GM21515 (cell line): ENCODE results near the gene GPX6.
"Not testable (repeated sequence)": the region's sequence is repeated elsewhere in the genome, so short reads cannot be mapped to it uniquely, and the experiment has no call there.

Experiments used
- ATAC-seq: cut with Tn5 transposase; IDR thresholded peaks from one replicate; pipeline ENCODE4 v1.9.1; 2021; ENCODE audit not compliant: unreplicated experiment

Gene GPX6

DNA sequence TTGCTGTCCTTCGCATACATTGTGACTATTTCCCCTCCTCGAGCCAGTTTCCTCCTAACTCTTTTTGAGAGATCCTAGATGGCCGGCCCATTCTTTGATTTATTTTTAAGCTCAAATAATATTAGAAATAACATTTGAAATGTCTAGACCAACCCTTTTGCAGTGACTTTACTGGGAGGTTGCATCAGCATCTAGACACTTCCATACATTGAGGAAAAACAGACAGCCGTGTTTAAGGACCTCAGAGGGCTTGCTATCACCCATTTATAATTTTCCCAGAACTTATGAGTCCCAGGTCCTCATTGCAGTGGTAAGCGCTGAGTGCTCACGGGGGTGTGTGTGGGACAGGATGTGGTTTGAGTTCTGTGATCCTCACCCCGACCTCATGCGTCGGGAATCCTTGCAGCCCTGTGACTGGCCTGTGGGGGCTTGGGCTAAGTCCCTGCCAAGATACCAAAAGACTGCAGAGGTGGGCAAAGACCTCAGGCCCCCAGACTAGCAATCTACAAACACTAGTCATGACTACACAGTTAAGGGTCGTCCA, 10.0 kb upstream of the GPX6 start, which contains the start of gene GPX5:
Gene GPX5 (plus strand): TSS at position 386 of the 544 bp plus-strand sequence. CDS start 133 bp downstream, at position 519.
- ATAC-seq: no peak

DNA sequence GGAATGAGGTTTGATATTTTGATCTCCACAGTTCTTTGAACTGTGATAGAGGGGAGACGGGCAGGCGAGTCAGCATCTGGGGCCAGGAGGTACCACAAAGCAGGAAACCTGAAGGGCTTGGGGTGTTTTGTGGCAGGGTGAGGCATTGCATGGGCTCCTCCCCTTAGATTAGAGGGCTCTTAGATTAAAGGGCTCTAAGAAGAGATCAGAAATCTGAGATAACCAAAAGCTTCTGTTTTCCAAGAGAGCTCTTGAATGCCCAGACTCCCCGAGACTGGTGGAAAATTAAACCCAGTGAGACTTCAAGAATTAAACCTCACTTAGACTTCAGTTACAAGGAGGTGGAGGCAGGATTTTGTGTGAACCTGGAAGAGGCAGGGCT, 7.6 kb upstream of the GPX6 start:
- ATAC-seq: no peak

DNA sequence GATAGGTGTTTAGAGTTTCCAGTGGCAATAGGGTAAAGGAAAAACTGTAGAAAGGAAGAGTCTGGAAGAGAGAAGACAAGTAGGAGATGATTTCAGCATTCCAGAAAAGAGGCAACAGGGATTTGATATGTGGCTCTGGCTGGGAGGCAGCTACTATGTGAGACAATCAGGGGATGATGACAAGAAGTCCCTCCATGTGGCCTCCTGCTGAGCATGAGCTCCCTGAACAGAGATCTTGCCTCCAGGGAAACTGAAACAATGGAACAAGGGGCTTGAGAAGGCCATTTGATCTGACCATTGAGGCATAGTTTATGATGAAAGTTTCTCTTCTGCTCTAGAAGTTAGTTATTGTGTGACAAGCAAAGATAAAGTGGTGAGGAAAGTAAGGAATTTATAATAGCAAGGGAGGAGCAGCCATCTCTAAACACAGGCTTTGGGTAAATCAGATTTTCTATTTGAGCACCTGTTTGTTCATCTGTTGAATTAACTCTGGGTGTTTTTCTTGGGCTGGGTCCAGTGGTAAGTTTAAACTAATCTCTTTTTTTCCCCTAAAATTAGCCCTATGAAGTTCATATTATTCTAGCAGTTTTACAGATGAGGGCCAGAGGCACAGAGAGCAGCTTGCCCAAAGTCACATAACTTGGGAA, 7.1 kb upstream of the GPX6 start:
- ATAC-seq: no peak

DNA sequence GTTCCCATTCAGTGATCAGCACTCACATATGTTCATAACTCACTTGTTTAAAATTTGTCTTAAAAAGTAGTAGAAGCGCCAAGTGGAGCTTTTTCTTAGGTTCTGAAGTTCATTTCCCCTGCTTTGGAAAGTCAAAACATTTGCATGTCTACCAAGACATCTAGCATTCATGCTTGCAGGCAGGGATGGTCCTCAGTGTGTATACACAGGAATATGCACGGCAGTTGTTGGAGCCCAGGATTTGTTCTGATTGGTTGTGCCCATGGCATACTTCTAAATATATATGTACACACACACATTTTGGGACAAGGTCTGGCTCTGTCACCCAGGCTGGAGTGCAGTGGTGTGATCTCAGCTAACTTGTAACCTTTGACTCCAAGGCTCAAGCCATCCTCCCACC, 2.4 kb upstream of the GPX6 start:
- ATAC-seq: no peak

DNA sequence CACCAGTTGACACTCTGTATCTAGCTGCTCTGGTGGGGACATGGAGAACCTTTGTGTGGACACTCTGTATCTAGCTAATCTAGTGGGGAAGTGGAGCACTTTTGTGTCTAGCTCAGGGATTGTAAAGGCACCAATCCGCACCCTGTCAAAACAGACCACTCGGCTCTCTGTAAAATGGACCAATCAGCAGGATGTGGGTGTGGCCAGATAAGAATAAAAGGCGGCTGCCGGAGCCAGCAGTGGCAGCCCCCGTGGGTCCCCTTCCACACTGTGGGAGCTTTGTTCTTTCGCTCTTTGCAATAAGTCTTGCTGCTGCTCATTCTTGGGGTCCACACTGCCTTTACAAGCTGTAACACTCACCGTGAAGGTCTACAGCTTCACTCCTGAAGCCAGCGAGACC, 3.2 kb downstream of the GPX6 start:
- ATAC-seq: not testable (repeated sequence)

DNA sequence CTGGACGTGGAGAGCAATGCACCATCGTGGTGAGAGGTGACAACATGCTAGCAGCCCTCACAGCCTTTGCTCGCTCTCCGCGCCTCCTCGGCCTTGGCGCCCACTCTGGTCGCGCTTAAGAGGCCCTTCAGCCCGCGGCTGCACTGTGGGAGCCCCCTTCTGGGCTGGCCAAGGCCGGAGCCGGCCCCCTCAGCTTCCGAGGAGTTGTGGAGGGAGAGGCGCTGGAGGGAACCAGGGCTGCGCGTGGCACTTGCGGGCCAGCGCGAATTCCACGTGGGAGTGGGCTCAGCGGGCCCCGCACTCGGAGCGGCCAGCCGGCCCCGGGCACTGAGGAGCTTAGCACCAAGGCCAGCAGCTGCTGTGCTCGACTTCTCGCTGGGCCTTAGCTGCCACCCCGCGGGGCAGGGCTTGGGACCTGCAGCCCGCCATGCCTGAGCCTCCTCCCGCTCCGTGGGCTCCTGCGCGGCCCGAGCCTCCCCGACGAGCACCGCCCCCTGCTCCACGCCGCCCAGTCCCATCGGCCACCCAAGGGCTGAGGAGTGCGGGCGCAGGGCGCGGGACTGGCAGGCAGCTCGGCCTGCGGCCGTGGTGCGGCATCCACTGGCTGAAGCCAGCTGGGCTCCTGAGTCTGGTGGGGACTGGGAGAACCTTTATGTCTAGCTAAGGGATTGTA, 3.8 kb downstream of the GPX6 start:
- no peak for ATAC-seq

DNA sequence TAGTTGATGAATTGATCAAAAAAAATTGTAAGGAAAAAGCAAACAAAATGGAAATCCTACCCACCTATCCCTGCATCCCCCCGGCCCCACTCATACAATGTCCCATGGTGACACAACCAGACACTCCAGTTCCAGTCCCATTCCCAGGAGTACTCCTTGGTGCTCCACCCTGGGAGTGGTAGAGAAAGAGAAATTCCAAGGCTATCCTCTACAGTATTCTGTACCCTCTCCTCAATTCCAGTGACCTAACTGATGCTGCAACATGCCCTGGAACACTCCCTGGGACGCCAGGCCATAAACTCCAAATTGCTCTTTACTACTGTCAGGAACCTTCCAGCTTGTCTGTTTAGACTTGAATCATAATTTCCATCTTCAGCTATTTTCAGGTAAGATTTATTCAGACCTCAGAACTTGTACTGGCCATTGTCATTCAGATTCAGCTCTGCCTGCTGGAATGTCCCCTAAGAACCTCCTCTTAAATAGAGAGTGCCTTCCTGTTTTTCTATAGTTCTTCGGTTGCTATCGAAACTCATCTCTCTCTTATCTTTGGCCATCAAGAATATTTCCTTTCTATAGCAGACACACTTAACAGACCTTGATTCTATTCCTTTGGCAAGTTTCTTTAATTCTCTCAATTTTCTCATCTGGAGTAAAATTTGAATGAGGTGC, 8.7 kb downstream of the GPX6 start:
- ATAC-seq: no peak

DNA sequence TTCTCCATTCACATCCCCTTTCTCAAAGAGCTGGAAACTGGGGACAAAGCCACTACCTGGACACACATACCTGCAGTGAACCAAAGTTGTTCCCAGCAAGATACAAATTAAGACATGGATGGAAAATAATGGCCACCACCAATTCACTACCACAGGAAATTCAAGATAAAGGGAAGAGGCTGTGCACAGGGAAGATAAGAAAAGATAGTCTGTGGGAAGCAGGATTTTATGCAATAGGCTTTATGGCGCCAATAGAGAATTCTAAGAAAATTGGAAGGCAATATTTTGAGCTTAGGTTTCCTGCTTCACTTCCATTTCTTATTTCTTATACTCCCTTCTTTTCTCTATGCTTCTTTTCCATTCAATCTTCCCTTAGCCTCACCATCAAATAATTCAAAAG, 9.9 kb downstream of the GPX6 start:
- no peak for ATAC-seq

DNA sequence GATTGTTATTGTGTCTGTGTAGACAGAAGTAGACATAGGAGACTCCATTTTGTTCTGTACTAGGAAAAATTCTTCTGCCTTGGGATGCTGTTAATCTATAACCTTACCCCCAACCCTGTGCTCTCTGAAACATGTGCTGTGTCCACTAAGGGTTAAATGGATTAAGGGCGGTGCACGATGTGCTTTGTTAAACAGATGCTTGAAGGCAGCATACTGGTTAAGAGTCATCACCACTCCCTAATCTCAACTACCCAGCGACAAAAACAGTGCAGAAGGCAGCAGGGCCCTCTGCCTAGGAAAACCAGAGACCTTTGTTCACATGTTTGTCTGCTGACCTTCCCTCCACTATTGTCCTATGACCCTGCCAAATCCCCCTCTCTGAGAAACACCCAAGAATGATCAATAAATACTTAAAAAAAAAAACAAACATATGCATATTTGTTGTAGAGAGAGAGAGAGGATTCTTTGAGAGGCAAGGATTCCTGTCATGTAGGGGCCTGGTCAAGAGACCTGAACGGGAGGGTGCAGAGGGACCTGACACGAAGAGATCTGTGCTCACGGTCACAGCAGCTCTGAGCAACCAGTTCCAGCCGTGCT, 12.8 kb downstream of the GPX6 start:
- not testable (repeated sequence) for ATAC-seq

DNA sequence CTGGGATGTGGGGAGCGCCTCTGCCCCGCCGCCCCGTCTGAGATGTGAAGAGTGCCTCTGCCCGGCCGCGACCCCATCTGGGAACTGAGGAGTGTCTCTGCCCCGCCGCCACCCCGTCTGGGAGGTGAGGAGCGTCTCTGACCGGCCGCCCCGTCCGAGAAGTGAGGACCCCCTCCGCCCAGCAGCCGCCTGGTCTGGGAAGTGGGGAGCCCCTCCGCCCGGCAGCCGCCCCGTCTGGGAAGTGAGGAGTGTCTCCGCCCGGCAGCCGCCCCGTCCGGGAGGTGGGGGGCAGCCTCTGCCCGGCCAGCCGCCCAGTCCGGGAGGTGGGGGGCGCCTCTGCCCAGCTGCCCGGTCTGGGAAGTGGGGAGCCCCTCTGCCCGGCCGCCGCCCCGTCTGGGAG, 13.5 kb downstream of the GPX6 start:
- ATAC-seq: not testable (repeated sequence)

DNA sequence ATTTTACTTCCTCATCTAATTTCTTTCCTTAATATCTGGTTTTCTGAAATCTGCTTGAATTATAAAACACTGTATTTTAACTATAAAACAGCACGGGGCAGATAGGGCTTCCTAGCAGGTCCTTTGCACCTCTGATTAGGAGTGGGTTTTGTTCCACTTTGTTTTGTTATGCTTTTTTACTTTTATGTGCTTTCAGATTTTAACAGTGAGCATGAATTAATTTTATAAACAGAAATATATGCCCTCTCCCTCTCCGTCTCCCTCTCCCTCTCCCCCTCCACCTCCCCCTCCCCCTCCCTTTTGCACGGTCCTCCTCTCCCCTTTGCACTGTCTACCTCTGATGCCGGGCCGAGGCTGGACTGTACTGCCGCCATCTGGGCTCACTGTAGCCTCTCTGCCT, 14.3 kb downstream of the GPX6 start:
- no peak for ATAC-seq

DNA sequence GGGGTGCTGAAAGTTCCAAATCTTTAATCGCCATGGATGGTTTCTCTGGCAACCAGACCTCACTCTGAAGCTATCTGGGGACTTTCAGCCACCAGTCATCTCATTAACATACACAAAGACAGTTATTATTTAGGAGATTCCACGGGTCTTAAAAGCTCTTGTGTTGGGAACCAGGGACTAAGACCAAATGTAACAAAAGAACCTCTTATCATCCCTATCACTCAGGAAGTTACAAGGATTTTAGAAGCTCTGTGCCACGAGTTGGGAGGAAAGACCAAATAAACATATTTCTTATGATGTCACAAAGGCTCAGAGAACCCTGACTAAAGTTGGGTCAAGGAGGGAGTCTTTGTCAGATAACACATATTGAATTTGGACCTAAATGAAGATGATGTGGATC, 17.7 kb downstream of the GPX6 start:
- ATAC-seq: no peak

DNA sequence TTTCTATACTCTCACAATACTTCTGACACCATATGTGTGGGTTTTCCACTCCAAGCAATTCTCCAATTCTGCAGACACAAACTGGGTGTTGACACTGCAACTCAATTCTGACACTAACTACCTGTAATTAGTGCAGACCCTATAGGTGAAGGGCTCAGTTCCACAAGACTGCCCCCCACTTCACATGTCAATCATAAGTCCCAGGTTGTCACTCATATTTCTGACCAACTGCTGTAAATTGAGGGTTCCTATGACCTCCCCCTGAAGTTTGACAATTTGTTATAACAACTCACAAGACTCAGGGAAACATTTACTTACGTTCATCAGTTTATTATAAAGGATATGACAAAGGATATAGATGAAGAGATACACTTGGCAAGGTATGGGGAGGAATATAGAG, 18.3 kb downstream of the GPX6 start:
- no peak for ATAC-seq

DNA sequence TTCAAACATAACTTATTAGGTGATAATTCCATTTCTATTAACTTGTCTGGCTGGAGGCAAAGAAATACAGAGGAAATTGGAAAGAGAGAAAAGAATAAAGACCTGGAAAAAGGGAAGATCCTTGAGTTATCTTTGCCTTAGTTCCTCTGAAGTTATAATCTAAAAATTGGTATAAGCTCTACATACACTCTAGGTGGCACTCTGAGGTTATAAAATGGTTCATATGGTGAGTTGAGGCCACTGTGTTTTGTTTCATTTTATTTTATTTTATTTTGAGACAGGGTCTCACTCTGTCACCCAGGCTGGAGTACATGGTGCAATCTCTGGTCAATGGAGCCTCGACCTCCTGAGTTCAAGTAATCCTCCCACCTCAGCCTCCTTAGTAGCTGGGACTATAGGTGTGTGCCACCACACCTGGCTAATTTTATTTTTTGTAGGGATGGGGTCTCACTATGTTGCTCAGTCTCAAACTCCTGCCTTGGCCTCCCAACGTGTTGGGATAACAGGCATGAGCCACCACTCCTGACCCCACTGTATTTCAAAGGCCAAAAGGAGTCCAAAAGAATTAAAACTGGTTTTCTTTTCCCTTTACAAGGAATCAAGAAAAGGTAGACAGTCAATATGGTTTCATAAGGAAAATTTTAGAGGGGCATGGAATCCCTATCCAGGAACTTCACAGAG, 19.4 kb downstream of the GPX6 start:
- ATAC-seq: no peak

DNA sequence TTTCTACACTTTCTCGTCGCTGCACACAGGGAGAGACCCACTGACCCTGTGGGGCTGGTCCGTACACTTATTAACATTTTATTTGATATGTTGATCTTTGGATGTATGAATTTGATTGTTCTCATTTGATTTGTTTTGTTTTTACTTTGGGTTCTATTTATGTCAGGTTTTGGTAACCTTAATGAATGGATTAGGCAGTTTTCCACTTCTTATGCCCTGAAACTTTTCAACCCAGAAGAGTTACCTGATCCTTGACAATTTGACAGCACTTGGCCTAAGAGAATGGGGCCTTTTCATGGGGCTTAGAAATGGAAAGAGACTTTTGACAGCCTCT, 23.6 kb downstream of the GPX6 start:
- ATAC-seq: no peak

DNA sequence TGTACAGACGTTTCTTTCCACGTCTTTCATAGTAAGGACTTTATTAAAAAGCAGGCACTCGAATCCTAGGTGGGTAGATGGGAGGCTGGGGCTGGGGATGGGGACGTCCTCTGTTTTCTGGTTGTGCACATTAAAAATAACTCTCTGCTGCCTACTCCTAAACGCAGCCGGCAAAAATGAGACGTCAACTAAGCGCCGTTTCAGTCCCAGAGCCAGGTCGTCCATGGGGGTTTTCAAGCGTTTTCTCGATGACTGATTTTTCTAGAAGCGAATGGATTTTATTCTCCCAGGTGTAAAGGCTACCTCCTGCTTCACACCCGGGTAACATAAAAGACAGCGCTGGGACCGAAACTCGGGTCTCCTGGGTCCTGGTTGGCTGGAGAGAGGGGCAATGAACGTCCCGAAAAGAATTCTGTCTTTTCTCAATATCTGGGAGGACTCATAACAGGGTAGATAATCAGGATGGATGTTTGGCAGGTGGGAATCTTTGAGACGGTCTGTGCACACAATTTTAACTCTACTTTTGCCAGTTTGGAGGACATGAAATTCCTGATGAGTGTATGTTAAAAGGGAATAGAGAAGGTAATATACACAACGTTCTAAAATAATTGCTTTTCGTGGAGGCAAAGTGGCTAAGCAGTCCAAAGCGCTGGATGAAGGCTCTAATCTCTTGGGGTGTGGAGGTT, 25.2 kb downstream of the GPX6 start:
- no peak for ATAC-seq

DNA sequence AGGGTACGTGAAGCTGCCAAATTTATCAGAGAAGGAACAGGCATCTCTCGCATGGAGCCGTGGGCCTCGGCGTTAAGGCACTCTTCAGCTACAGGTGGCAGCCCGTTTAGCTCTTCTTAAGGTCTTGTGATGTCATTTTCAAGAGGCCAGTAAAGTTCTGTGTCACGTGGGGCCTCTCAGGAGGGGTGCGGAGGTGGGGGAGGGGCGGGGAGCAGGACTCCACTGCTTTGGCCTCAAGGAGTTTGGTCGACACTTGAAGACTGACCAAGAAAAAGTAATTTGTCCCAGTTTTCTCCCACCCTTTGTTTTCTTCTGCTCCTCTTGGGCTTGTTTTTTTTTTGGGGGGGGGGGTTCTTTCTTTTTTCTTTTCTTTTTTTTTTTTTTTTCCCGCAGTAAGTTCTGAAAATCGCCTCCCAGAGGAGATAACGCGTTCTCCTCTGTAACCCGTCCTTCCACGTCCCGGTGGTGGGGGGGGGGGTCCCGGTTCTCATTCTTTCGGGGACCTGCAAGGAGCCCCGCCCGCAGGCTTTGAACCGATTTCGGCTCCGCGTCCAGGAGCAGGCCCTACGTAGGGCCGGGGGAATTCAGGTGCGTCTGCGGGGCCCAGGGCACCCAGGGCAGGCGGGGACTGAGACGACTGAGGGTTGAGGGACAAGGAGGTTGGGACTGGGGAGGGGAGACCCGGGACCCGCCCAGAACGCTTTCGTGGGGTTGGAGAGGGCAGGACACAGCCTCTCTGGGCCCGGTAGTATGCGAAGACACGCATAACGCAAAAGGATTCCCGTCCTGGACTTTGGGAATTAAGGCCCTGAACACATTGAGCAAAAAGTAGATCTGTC, 26.0 kb downstream of the GPX6 start:
- no peak for ATAC-seq

DNA sequence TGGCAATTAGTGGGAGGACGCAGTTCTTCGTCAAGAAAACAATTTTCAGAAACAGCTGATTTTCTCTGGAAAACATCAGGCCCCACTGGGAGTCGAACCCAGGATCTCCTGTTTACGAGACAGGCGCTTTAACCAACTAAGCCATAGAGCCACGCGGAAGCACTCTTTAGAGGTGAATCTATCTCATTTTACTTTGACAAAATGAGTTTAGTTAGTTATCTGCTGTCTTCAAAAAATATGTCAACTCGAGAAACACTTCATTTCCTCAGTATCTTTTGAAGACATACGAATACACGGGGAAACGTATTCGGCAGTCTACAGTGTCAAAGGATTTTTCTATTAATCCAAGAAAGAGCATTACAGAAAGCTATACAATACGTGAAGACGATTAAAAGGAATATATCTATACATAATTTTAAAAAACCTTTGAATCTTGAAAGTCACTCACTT, 26.7 kb downstream of the GPX6 start:
- ATAC-seq: no peak

DNA sequence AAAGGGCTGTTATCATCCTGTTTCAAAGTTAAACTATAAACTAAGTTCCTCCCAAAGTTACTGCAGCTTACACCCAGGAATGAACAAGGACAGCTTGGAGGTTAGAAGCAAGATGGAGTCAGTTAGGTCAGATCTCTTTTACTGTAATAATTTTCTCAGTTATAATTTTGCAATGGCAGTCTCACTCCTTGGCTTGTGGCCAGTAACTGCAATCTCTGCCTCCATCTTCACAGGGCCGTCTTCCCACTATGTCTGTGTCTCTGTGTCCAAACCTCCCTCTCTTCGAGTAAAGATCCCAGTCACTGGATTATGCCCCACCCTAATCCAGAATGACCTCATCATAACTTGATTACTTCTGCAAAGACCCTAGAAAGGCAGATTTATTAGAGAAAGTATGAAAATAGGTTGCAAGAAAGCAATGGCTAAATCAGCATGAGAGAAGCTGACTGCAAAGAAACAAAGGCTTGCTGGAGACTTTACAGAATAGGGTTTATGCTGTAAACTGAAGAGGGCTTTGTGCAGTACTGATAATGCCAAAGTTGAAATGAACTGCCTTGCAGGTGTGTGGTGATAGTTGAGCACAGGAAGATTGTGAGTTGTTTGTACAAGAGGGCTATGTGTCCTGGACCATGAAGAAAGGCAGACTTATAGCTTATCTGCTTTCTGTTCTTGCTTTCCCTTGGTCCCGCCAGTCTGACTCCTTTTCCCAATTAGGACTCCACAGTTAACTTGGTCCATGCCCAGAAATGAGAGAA, 28.4 kb downstream of the GPX6 start:
- no peak for ATAC-seq
